Stimulated activated CD4-positive, alpha-beta T cell treated with anti-CD3 and anti-CD28 coated beads, TNF-alpha, amount 100 ng/mL, for 24 hours (primary cell): Measurements from ENCODE around the gene CLEC4F.

Source experiments
- DNase-seq, 3 experiments: peaks; one replicate each; pipeline ENCODE4 v3.0.0-alpha.2; 2020; ENCODE audit warnings: low read depth in 3 of 3

The CLEC4F gene

GRCh38 chr2:70789304-70790135, 30.9 kb downstream of the CLEC4F start:
- DNase-seq, result peak; percentile 49 to 72 (median 57)

- peak in 1 of 3 experiments; percentile 35 for DNase-seq
Observed at GRCh38 chr2:70785137-70785911, 35.1 kb downstream of the CLEC4F start.

GRCh38 chr2:70784320-70784719, 36.1 kb downstream of the CLEC4F start:
- DNase-seq, result no peak

- no peak for DNase-seq
Observed at GRCh38 chr2:70779911-70780545, 40.4 kb downstream of the CLEC4F start.

GRCh38 chr2:70779491-70779890, 40.9 kb downstream of the CLEC4F start:
- DNase-seq, result no peak

- DNase-seq, result no peak
Observed at GRCh38 chr2:70778676-70779075, 41.7 kb downstream of the CLEC4F start.

GRCh38 chr2:70777450-70777849, 42.9 kb downstream of the CLEC4F start:
- DNase-seq, result no peak

- DNase-seq, result no peak
Observed at GRCh38 chr2:70776266-70776665, 44.1 kb downstream of the CLEC4F start.

- no peak for DNase-seq
Observed at GRCh38 chr2:70775141-70775540, 45.3 kb downstream of the CLEC4F start.

- DNase-seq, result no peak
Observed at GRCh38 chr2:70772486-70773155, 47.8 kb downstream of the CLEC4F start.

- DNase-seq, result no peak
Observed at GRCh38 chr2:70771446-70771845, 49.0 kb downstream of the CLEC4F start.

GRCh38 chr2:70769450-70769849, 50.9 kb downstream of the CLEC4F start:
- DNase-seq, result no peak

- DNase-seq, result no peak
Observed at GRCh38 chr2:70768590-70769085, 51.8 kb downstream of the CLEC4F start.

- peak in 1 of 3 experiments; percentile 52 for DNase-seq
Observed at GRCh38 chr2:70767699-70768589, 52.5 kb downstream of the CLEC4F start, which contains the start of gene ADD2. ADD2 (minus strand) TSS chr2:70768200; CDS start chr2:70706408, 61,792 bp downstream.

GRCh38 chr2:70767079-70767698, 53.2 kb downstream of the CLEC4F start:
- DNase-seq, result peak in 1 of 3 experiments; percentile 5

- DNase-seq, result no peak
Observed at GRCh38 chr2:70766357-70767078, 53.9 kb downstream of the CLEC4F start.

GRCh38 chr2:70765507-70765906, 54.9 kb downstream of the CLEC4F start:
- no peak for DNase-seq

GRCh38 chr2:70759446-70759845, 61.0 kb downstream of the CLEC4F start:
- DNase-seq, result no peak
